NK-92 treated with Interleukin-12 subunit alpha and Interleukin-12 subunit beta, amount 100 ng/mL, for 24 hours (cell line): ENCODE results near the gene GNG7.
A peak's percentile ranks its signal among the peaks of the same experiment; 100 is the strongest.
"Not testable (repeated sequence)": the region's sequence is repeated elsewhere in the genome, so short reads cannot be mapped to it uniquely, and the experiment has no call there.

Source experiments
- DNase-seq: peaks from one replicate; lab custom pipeline; 2025; lab: John Stamatoyannopoulos, UW

GNG7 gene

DNA sequence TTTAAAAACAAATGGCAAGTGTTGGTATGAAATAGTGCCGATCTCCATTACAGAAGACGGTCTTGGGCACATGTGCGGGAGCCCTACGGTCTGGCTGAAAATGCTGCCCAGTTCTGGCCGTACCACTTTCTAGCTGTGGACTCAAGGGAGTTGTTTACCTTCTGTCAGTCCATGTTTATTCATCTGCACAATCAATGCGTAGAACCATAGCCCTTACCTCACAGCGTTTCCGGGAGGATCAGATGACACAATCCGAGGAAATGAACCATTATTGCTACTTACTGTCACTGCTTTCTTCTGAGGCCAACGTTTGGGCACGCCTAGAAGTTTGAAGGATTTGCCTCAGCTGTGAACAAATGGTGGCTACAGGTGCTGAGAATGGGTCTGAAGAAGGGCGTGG lies 195.4 kb downstream of the GNG7 start:
- no peak for DNase-seq

DNA sequence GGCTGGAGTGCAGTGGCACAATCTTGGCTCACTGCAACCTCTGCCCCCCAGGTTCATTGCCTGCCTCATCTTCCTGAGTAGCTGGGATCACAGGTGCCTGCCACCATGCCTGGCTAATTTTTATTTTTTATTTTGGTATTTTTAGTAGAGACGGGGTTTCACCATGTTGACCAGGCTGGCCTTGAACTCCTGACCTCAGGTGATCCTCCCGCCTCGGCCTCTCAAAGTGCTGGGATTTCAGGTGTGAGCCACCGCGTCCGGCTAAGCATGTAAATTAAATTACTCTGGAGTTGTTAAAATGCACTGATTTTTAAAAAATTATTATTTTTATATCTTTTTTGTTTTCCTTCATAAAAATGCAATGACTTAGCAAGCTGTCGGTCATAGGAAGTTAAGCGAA lies 195.8 kb downstream of the GNG7 start:
- not testable (repeated sequence) for DNase-seq

DNA sequence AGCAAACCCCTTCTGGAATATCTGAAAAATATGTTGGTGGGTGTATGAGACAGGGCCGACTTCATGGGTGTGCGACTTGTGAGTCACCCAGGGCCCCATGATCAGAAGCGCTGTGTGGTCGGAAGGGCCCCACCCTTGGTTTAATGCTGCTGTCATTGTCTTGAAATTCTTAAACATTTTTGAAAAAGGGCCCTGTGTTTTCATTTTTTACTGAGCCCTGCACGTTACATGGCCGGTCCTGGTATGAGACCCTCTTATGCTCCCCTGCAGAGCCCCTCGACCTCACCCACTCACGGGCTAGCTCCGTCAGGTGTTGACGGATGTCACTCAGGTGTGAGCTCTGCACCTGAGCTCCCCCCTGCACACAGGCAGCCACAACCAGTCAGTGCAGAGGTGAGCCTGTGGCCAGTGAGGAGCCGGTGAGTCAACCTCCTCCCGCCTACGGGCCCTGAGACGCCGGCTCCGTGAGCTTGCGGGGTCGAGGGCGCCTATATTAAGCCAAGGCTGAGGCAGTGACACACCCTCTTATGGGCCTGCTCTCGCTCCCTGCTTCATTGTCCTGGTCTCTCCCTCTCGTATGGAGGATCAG lies 198.9 kb downstream of the GNG7 start:
- DNase-seq, result peak; percentile 48

DNA sequence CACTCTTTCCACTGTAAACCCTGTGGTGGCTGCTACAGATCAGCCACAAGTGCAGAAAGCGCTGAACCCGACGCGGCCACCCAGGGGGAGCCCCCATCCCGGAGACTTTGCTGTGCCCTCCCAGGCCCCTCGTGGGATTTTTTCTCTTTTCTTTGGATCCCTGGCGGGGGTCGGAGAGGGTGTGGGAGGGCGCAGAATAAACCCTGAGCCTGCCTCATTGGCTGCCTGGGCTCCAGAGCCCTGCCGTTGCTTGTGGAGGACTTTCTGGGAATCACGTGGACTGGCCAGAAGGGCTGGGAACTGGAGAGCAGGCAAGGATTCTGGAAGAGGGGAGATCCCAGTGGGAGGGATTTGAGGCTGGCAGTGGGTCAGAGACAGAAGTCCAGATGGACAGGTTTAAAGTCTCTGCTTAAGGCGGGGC lies 201.6 kb downstream of the GNG7 start:
- no peak for DNase-seq

DNA sequence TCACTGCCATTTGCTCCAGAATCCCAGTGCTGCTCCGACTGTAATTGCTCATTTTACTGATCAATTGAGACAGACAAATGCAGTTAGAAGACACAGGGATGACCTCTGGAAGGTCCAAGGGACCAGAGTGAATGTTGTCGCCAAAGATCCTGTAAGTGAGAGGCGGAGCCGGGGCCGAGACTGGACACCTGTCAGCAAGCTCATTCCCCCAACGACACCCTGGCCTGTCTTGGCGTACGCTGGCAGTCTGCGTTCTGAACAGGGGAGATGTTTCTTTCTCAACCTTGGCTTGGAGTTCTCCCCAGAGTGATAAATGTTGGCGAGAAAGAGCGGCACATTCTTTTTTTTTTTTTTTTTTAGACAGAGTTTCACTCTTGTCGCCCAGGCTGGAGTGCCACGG lies 202.3 kb downstream of the GNG7 start:
- DNase-seq, result no peak

GRCh38 chr19:2497186-2497585 lies 205.3 kb downstream of the GNG7 start:
- DNase-seq, result no peak

GRCh38 chr19:2495651-2496316 lies 206.7 kb downstream of the GNG7 start:
- DNase-seq, result no peak

GRCh38 chr19:2495130-2495641 lies 207.3 kb downstream of the GNG7 start:
- DNase-seq, result no peak

GRCh38 chr19:2494447-2495129 lies 207.9 kb downstream of the GNG7 start:
- DNase-seq, result no peak

- DNase-seq, result no peak
Measured at GRCh38 chr19:2494084-2494446, 208.4 kb downstream of the GNG7 start.

GRCh38 chr19:2493448-2493847 lies 209.0 kb downstream of the GNG7 start:
- not testable (repeated sequence) for DNase-seq

- no peak for DNase-seq
Measured at GRCh38 chr19:2492870-2493269, 209.6 kb downstream of the GNG7 start.

- DNase-seq, result no peak
Measured at GRCh38 chr19:2491130-2491801, 211.2 kb downstream of the GNG7 start.

DNA sequence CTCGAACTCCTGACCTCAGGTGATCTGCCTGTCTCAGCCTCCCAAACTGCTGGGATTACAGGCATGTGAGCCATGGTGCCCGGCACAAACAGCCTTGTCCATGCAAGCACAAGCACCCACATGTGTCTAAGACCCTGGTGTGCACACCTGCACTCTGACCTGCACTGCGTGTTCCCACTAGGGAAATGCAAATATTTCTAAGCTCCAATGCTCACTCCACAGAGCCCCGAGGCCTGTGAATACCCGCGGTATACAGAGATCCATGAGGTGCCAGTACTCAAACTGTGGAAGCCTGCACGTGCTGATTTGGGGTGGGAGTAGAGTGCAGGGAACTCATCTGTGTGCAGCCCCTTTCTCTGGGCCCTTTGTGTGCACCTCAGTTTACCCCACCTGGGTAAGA lies 211.8 kb downstream of the GNG7 start:
- no peak for DNase-seq

DNA sequence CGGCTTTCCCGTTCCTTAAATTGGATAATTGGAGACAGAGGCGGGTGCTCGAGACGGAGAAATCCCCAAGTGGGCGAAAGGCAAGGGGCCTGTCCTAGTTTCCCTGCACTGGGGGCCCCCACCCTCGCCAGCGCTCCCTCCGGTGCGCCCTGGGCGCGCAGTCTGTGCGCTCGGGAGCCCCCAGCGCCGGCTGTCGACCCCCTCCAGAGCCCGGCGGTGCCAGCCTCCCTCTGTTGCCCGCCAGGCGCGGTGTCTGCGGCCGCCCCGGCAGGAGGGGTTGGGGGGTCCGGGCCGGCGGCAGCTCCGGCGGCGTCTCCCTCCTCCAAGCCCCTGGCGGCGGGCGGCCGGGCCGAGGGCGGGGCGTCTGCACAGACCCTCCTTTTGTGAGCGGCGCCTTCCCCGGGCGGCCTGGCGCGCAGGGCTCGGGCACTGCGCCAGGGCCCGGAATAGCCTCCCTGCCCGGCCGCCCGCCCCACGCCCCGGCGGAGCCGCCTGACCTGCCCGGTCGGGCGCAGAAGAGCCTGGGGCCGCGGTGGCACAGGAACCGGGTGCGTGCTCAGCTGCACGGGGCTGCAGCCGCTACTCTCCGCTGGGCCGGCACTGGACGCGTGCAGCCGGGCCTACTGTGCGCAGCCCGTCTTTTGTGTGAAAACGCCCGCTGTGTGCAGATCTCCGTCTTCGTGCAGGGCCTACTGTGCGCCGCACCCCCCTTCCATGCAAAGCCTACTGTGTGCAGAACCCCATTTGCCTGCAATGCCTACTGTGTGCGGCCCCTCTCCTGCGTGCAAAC lies 213.4 kb downstream of the GNG7 start:
- DNase-seq, result no peak

GRCh38 chr19:2488405-2488941 lies 214.0 kb downstream of the GNG7 start:
- no peak for DNase-seq

- no peak for DNase-seq
Measured at GRCh38 chr19:2487842-2488241, 214.7 kb downstream of the GNG7 start.

DNA sequence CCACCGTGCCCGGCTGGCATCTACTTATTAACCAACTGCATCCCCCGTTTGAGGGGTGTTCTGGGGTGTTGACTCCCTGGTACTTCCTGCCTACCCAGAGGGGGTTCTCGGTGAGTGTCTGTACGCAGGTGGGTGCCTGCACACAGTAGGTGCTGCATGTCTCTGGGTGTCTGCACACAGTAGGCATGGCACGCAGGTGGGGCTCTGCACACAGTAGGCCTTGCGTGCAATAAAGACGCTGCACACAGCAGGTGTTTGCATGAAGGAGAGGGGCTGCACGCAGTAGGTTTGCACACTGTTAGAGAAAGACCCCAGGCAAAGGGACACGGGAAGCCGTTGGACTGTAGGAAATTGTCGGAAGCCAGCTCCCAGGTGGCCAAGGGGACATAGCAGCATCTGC lies 215.4 kb downstream of the GNG7 start:
- no peak for DNase-seq

DNA sequence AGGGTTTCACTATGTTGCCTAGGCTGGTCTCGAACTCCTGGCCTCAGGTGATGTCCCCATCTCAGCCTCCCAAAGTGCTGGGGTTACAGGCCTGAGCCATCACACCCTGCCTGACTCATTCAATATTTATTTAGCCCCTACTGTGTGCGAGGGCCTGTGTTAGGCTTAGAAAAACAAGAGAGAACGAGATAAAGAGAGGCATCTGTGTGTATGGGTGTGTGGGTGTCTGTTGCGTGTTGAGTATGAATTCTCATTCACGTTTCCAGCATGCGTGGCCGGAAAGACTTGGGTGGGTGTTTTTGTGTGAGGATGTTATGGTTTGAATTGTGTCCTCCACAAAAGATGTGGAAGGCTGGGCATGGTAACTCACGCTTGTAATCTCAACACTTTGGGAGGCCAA lies 217.1 kb downstream of the GNG7 start:
- no peak for DNase-seq

DNA sequence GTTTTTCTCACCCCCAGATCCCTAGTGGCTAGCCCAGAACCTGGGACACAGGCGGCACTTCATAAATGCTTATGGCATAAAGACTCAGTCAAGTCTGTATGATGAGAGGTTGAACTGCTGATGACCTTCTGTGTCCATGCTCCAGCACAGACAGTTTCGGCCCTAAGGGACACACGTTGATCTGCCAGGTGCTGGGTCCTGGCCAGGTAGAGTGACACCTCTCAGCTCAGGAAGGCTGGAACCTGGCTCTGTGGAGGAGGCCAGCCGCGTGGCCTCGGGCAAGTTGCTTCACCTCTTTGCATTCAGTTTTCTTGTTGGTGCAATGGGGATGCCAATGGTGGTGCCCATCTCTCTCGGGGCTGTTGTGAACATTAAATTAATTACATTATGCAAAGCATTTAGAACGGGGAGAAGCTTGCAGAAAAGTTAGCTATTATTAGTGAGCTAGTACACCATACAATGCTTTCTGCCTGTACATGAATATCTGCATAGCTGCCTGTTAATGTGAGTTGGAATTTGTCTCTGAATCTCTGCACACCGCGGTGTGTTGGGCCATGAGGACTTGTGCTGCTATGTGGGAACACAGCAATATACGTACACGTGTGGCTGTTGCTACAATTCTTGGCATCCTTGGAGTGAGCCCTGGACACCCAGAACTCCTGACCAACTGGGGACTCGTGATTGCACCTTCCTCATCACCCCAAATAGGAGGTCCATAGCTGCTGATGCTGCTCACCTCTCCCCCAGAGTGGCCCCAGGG lies 218.1 kb downstream of the GNG7 start:
- no peak for DNase-seq
